GM19328 (cell line): ENCODE data around the gene CAPN12.

Source experiments
- ATAC-seq: cut with Tn5 transposase; IDR thresholded peaks from one replicate; pipeline ENCODE4 v1.9.1; 2021; ENCODE audit warnings: mild to moderate bottlenecking, moderate library complexity; ENCODE audit not compliant: unreplicated experiment

Gene CAPN12

DNA sequence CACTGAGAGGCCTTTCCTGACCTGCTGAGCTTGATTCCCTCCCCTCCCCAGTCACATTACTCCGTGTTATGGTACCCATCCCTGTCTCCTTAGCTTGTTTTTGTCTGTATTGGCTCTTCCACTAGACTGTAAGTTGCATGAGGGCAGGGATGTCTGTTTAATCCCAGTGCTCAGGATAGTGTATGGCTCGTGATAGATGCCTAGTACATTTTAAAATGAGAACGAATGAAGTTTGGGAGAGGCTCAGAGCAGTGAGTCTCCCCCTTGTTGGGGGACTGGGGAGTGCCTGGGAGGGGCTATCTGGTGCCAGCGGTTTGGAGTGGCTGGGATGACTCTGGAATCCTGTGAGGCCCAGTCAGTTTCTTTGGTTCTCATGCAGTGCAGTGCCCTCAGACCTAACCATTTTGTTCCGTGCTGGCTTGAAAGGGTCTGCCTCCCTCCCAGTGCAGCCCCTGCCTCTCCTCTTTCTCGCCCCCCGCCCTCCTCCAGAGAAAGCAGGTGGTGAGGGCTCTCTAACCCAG lies 61.3 kb downstream of the CAPN12 start:
- no peak for ATAC-seq

GRCh38 chr19:38682195-38682867 lies 61.9 kb downstream of the CAPN12 start:
- ATAC-seq = no peak
